ENCODE results near the gene LMNTD1.

LMNTD1 gene

GRCh38 chr12:25434515-25434914 is 118.6 kb downstream of the LMNTD1 start:
- Histone ChIP-seq H3K9me2 (ENCODE audit: low read depth, low read length) (no peaks in the 10 kb centered on the region), H3K4me2 (ENCODE audit: low read length) (no peak overlapping the region), H3K9me3 (ENCODE audit: low read length) (no peaks in the 10 kb centered on the region), H3K36me3 (ENCODE audit: insufficient read depth, low read length) (no peaks in the 10 kb centered on the region), H3K4me1 (ENCODE audit: insufficient read depth, low read length, severe bottlenecking) (no peaks in the 10 kb centered on the region), H3K27ac (ENCODE audit: low read depth, low read length, poor library complexity, severe bottlenecking) (no peak overlapping the region), H2AFZ (ENCODE audit: low read length) (no peak overlapping the region), H3K4me3 (ENCODE audit: low read depth, low read length, poor library complexity, severe bottlenecking) (no peak overlapping the region), H3F3A (ENCODE audit: insufficient read depth, low read length) (no peaks in the 10 kb centered on the region), H3K27me3 (ENCODE audit: insufficient read depth, low read length) (no peaks in the 10 kb centered on the region), H4K20me1 (ENCODE audit: insufficient read depth, low read length) (no peaks in the 10 kb centered on the region), H3K9ac (ENCODE audit: low read length) (no peak overlapping the region), H3K79me2 (ENCODE audit: insufficient read depth, low read length) (no peaks in the 10 kb centered on the region)
- no peak for TF ChIP-seq CTCF (IDR thresholded peaks at IDR 0.05; ENCODE audit: low read length)

DNA sequence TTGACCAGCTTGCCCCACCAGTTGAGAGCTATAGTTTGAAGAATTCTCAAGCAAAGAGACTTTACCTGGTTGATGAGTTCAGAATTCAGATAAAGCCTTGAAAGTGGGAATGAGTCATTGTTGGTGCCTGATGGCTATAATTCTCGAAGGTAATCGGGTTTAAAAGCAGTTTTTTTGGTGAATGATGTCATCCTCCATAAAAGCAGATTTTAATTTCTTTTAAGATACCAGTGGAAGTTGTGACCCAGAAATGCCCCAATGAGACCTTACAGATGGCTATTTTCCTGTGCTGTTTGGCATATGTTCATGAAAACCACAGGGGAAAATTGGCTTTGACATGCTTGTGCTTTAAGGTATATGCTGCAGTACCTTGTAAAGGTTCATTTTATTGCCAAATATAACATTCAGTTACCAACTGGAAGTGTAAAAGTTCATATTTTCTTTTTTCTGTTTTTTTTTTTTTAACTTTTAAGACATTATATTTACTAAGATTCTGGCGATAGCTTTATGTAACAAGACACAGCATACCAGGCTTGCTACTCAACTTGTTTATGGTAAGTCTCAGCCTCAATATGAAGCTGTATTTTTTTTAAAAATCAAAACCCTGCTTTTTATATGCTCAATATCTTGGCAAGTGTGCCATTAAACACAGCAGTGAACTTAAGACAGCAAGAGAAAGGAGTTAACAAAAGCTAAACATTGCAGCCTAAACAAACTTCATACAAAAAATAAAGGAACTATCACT is 119.3 kb downstream of the LMNTD1 start:
- no peaks in the 10 kb centered on the region for H4K20me1 ChIP-seq (ENCODE audit: insufficient read depth, low read length)
- no peaks in the 10 kb centered on the region for H3K36me3 ChIP-seq (ENCODE audit: insufficient read depth, low read length)
- H3K4me1 ChIP-seq (ENCODE audit: insufficient read depth, low read length, severe bottlenecking), result no peaks in the 10 kb centered on the region
- H3K9ac ChIP-seq (ENCODE audit: low read length), result no peak overlapping the region
- no peak overlapping the region for H3K4me3 ChIP-seq (ENCODE audit: low read depth, low read length, poor library complexity, severe bottlenecking)
- no peaks in the 10 kb centered on the region for H3K79me2 ChIP-seq (ENCODE audit: insufficient read depth, low read length)
- H3K27ac ChIP-seq (ENCODE audit: low read depth, low read length, poor library complexity, severe bottlenecking), result no peak overlapping the region
- no peaks in the 10 kb centered on the region for H3K27me3 ChIP-seq (ENCODE audit: insufficient read depth, low read length)
- no peaks in the 10 kb centered on the region for H3F3A ChIP-seq (ENCODE audit: insufficient read depth, low read length)
- H3K9me2 ChIP-seq (ENCODE audit: low read depth, low read length), result no peaks in the 10 kb centered on the region
- H3K4me2 ChIP-seq (ENCODE audit: low read length), result no peak overlapping the region
- TF ChIP-seq CTCF (IDR thresholded peaks at IDR 0.05; ENCODE audit: low read length) (no peak), EZH2 (IDR thresholded peaks at IDR 0.05; ENCODE audit: borderline replicate concordance, low read length) (no peak)
- H2AFZ ChIP-seq (ENCODE audit: low read length), result no peak overlapping the region
- H3K9me3 ChIP-seq (ENCODE audit: low read length), result no peaks in the 10 kb centered on the region

GRCh38 chr12:25433024-25433423 is 120.1 kb downstream of the LMNTD1 start:
- no peak for TF ChIP-seq CTCF (IDR thresholded peaks at IDR 0.05; ENCODE audit: low read length)
- TF ChIP-seq EZH2 (IDR thresholded peaks at IDR 0.05; ENCODE audit: borderline replicate concordance, low read length), result no peak
- no peaks in the 10 kb centered on the region for H3F3A ChIP-seq (ENCODE audit: insufficient read depth, low read length)
- no peaks in the 10 kb centered on the region for H3K9me2 ChIP-seq (ENCODE audit: low read depth, low read length)
- H4K20me1 ChIP-seq (ENCODE audit: insufficient read depth, low read length), result no peaks in the 10 kb centered on the region
- no peak overlapping the region for H3K4me3 ChIP-seq (ENCODE audit: low read depth, low read length, poor library complexity, severe bottlenecking)
- H3K9me3 ChIP-seq (ENCODE audit: low read length), result no peaks in the 10 kb centered on the region
- no peaks in the 10 kb centered on the region for H3K4me1 ChIP-seq (ENCODE audit: insufficient read depth, low read length, severe bottlenecking)
- no peak overlapping the region for H2AFZ ChIP-seq (ENCODE audit: low read length)
- H3K4me2 ChIP-seq (ENCODE audit: low read length), result no peak overlapping the region
- no peaks in the 10 kb centered on the region for H3K79me2 ChIP-seq (ENCODE audit: insufficient read depth, low read length)
- no peaks in the 10 kb centered on the region for H3K36me3 ChIP-seq (ENCODE audit: insufficient read depth, low read length)
- H3K9ac ChIP-seq (ENCODE audit: low read length), result no peak overlapping the region
- H3K27me3 ChIP-seq (ENCODE audit: insufficient read depth, low read length), result no peaks in the 10 kb centered on the region
- H3K27ac ChIP-seq (ENCODE audit: low read depth, low read length, poor library complexity, severe bottlenecking), result no peak overlapping the region

Measured in OCI-LY1 (cell line).